ENCODE measurements around the gene PDXK. TPM values are rescaled to one million over a fixed set of nuclear protein-coding genes. Genes with fewer than 3 reads are reported as not detected.

Gene PDXK
- total and polyA plus RNA-seq, 2 of the 13 experiments (the other 11 are each of a cell fraction or from before 2014, with no cell fraction given), result 114 to 184 TPM

DNA sequence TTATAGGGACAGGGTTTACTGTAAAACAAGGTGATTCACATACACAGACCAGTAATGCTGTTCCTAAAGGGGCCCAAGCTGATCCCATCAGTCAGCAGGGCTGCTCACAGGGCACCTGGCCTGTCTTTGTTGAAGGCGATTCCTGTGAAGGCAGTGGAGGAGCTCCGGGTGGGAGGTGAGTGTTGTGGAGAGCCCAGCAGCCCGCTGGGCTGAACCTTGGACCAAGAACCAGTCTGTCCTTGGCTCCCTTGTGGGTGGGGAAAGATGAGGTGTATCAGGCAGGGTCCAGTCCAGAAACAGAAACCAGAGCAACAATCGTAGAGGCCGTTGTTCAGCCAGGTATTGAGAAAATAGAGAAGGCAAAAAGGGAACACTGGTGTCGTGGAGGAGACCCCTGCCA is 12.5 kb downstream of the PDXK start (continued):
- TF ChIP-seq PHF5A (CRISPR knock-in tag; IDR thresholded peaks at IDR 0.05; ENCODE audit: low read depth, unreplicated experiment), result no peak
- TF ChIP-seq ZNF562 (CRISPR knock-in tag; IDR thresholded peaks at IDR 0.05; ENCODE audit: borderline replicate concordance), result no peak
- TF ChIP-seq ZNF672 (CRISPR knock-in tag; IDR thresholded peaks at IDR 0.05), result no peak
- TF ChIP-seq, protein P1, sequence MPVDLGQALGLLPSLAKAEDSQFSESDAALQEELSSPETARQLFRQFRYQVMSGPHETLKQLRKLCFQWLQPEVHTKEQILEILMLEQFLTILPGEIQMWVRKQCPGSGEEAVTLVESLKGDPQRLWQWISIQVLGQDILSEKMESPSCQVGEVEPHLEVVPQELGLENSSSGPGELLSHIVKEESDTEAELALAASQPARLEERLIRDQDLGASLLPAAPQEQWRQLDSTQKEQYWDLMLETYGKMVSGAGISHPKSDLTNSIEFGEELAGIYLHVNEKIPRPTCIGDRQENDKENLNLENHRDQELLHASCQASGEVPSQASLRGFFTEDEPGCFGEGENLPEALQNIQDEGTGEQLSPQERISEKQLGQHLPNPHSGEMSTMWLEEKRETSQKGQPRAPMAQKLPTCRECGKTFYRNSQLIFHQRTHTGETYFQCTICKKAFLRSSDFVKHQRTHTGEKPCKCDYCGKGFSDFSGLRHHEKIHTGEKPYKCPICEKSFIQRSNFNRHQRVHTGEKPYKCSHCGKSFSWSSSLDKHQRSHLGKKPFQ (CRISPR knock-in tag; IDR thresholded peaks at IDR 0.05; ENCODE audit: insufficient replicate concordance), result no peak
- TF ChIP-seq NFRKB (IDR thresholded peaks at IDR 0.05), result no peak
- TF ChIP-seq, protein P2, sequence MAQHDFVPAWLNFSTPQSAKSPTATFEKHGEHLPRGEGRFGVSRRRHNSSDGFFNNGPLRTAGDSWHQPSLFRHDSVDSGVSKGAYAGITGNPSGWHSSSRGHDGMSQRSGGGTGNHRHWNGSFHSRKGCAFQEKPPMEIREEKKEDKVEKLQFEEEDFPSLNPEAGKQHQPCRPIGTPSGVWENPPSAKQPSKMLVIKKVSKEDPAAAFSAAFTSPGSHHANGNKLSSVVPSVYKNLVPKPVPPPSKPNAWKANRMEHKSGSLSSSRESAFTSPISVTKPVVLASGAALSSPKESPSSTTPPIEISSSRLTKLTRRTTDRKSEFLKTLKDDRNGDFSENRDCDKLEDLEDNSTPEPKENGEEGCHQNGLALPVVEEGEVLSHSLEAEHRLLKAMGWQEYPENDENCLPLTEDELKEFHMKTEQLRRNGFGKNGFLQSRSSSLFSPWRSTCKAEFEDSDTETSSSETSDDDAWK (CRISPR knock-in tag; IDR thresholded peaks at IDR 0.05), result no peak
- TF ChIP-seq ELF4 (CRISPR knock-in tag; IDR thresholded peaks at IDR 0.05; ENCODE audit: borderline replicate concordance), result no peak
- TF ChIP-seq ZNF83 (CRISPR knock-in tag; IDR thresholded peaks at IDR 0.05; ENCODE audit: borderline replicate concordance), result no peak
- no peak for TF ChIP-seq ZSCAN20 (CRISPR knock-in tag; IDR thresholded peaks at IDR 0.05; ENCODE audit: borderline replicate concordance)
- TF ChIP-seq, protein P3, sequence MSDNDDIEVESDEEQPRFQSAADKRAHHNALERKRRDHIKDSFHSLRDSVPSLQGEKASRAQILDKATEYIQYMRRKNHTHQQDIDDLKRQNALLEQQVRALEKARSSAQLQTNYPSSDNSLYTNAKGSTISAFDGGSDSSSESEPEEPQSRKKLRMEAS (IDR thresholded peaks at IDR 0.05), result no peak
- no peak for TF ChIP-seq ZNF703 (CRISPR knock-in tag; IDR thresholded peaks at IDR 0.05; ENCODE audit: borderline replicate concordance)
- TF ChIP-seq SIX4 (CRISPR knock-in tag; IDR thresholded peaks at IDR 0.05), result no peak
- no peak for TF ChIP-seq ZNF550 (CRISPR knock-in tag; IDR thresholded peaks at IDR 0.05; ENCODE audit: borderline replicate concordance)
- no peak for TF ChIP-seq SMAD9 (CRISPR knock-in tag; IDR thresholded peaks at IDR 0.05)
- 0 out of 2 replicates have a peak, but pooled peaks have one; percentile 11 for TF ChIP-seq FOXJ3 (CRISPR knock-in tag; IDR thresholded peaks at IDR 0.05; ENCODE audit: borderline replicate concordance)
- TF ChIP-seq, protein P4, sequence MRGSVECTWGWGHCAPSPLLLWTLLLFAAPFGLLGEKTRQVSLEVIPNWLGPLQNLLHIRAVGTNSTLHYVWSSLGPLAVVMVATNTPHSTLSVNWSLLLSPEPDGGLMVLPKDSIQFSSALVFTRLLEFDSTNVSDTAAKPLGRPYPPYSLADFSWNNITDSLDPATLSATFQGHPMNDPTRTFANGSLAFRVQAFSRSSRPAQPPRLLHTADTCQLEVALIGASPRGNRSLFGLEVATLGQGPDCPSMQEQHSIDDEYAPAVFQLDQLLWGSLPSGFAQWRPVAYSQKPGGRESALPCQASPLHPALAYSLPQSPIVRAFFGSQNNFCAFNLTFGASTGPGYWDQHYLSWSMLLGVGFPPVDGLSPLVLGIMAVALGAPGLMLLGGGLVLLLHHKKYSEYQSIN (CRISPR knock-in tag; IDR thresholded peaks at IDR 0.05; ENCODE audit: borderline replicate concordance), result no peak
- TF ChIP-seq RBM22 (optimal IDR thresholded peaks at IDR 0.05; ENCODE audit: low read length), result no peak
- TF ChIP-seq, protein P5, sequence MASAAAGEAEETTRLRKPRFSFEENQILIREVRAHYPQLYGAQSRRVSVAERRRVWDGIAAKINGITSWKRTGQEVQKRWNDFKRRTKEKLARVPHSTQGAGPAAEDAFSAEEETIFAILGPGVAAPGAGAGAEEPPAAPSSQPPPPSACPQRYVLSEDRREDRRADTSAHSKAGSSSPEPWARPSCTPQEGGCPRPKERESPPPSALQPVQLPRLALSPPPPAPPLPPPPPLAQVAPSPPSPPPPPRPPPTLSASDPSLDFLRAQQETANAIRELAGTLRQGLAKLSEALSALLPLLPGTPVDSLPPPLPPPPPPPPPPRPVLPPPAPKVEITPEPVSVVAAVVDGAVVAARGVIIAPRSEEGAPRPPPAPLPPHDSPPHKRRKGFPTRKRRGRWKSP (CRISPR knock-in tag; IDR thresholded peaks at IDR 0.05), result no peak
- TF ChIP-seq, protein P6, sequence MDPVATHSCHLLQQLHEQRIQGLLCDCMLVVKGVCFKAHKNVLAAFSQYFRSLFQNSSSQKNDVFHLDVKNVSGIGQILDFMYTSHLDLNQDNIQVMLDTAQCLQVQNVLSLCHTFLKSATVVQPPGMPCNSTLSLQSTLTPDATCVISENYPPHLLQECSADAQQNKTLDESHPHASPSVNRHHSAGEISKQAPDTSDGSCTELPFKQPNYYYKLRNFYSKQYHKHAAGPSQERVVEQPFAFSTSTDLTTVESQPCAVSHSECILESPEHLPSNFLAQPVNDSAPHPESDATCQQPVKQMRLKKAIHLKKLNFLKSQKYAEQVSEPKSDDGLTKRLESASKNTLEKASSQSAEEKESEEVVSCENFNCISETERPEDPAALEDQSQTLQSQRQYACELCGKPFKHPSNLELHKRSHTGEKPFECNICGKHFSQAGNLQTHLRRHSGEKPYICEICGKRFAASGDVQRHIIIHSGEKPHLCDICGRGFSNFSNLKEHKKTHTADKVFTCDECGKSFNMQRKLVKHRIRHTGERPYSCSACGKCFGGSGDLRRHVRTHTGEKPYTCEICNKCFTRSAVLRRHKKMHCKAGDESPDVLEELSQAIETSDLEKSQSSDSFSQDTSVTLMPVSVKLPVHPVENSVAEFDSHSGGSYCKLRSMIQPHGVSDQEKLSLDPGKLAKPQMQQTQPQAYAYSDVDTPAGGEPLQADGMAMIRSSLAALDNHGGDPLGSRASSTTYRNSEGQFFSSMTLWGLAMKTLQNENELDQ (CRISPR knock-in tag; IDR thresholded peaks at IDR 0.05; ENCODE audit: borderline replicate concordance), result no peak
- no peak for TF ChIP-seq ZNF382 (CRISPR knock-in tag; IDR thresholded peaks at IDR 0.05; ENCODE audit: borderline replicate concordance)
- TF ChIP-seq, protein P7, sequence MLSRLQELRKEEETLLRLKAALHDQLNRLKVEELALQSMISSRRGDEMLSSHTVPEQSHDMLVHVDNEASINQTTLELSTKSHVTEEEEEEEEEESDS (CRISPR knock-in tag; IDR thresholded peaks at IDR 0.05; ENCODE audit: borderline replicate concordance), result no peak
- TF ChIP-seq ZNF775 (CRISPR knock-in tag; IDR thresholded peaks at IDR 0.05; ENCODE audit: borderline replicate concordance), result no peak
- TF ChIP-seq ZNF773 (CRISPR knock-in tag; IDR thresholded peaks at IDR 0.05; ENCODE audit: borderline replicate concordance), result no peak

All from HepG2 (cell line).